ENCODE measurements around the gene FCGR2B.
"Not testable (repeated sequence)": the region's sequence is repeated elsewhere in the genome, so short reads cannot be mapped to it uniquely, and the experiment has no call there.

FCGR2B gene

GRCh38 chr1:161662684-161663339 is at the start of gene FCGR2B:
Gene FCGR2B (plus strand): TSS chr1:161663143. CDS start chr1:161663242, 99 bp downstream.
- DNase-seq: not testable (repeated sequence)

GRCh38 chr1:161616417-161616816 is 46.5 kb upstream of the FCGR2B start:
- DNase-seq: not testable (repeated sequence)

- DNase-seq: not testable (repeated sequence)
Observed at GRCh38 chr1:161618517-161618916, 44.4 kb upstream of the FCGR2B start.

- not testable (repeated sequence) for DNase-seq
Observed at GRCh38 chr1:161620399-161620798, 42.5 kb upstream of the FCGR2B start.

GRCh38 chr1:161621181-161622000 is 41.6 kb upstream of the FCGR2B start:
- not testable (repeated sequence) for DNase-seq

GRCh38 chr1:161622054-161622453 is 40.9 kb upstream of the FCGR2B start:
- DNase-seq: not testable (repeated sequence)

GRCh38 chr1:161623401-161624051 is 39.4 kb upstream of the FCGR2B start:
- not testable (repeated sequence) for DNase-seq

- not testable (repeated sequence) for DNase-seq
Observed at GRCh38 chr1:161624605-161625004, 38.3 kb upstream of the FCGR2B start.

GRCh38 chr1:161626445-161627146 is 36.3 kb upstream of the FCGR2B start:
- not testable (repeated sequence) for DNase-seq

GRCh38 chr1:161630128-161630742 is 32.7 kb upstream of the FCGR2B start:
- DNase-seq: not testable (repeated sequence)

GRCh38 chr1:161631076-161631475 is 31.9 kb upstream of the FCGR2B start, which contains the start of gene FCGR3B:
Gene FCGR3B (minus strand): TSS chr1:161631176. CDS start chr1:161631094, 82 bp downstream.
- no peak for DNase-seq

- not testable (repeated sequence) for DNase-seq
Observed at GRCh38 chr1:161634993-161635392, 27.9 kb upstream of the FCGR2B start.

- DNase-seq: not testable (repeated sequence)
Observed at GRCh38 chr1:161636189-161636782, 26.7 kb upstream of the FCGR2B start.

GRCh38 chr1:161636976-161637375 is 26.0 kb upstream of the FCGR2B start:
- DNase-seq: not testable (repeated sequence)

- DNase-seq: not testable (repeated sequence)
Observed at GRCh38 chr1:161638251-161638993, 24.5 kb upstream of the FCGR2B start.

- DNase-seq: not testable (repeated sequence)
Observed at GRCh38 chr1:161639203-161639602, 23.7 kb upstream of the FCGR2B start.

GRCh38 chr1:161642697-161643096 is 20.2 kb upstream of the FCGR2B start:
- DNase-seq: not testable (repeated sequence)

GRCh38 chr1:161643481-161644208 is 19.3 kb upstream of the FCGR2B start:
- DNase-seq: not testable (repeated sequence)

- DNase-seq: not testable (repeated sequence)
Observed at GRCh38 chr1:161644855-161645254, 18.1 kb upstream of the FCGR2B start.
